IMR-90 (cell line): ENCODE measurements around the gene TBP. TPM values are rescaled to one million over a fixed set of nuclear protein-coding genes. Genes with fewer than 3 reads are reported as not detected.
A peak's percentile ranks its signal among the peaks of the same experiment; 100 is the strongest.

Source experiments
- ATAC-seq: fragments of 200-7000 bp; cut with Tn5 transposase; 2 replicates; pipeline ENCODE4 v1.9.1; 2020; ENCODE audit warnings: low read depth, mild to moderate bottlenecking, moderate library complexity
- BruUV-seq: library from RNA; stranded (reverse); fragments of 400-500 nt; replicated peaks from 2 replicates; lab custom pipeline; 2021; lab: Mats Ljungman, UMichigan
- CTCF ChIA-PET: fragments of 300-600 bp; formaldehyde crosslinking; extraction: SDS; loops from one replicate; lab custom pipeline; 2021; ENCODE audit warnings: antibody characterized with exemption; lab: Yijun Ruan, JAX
- POLR2A ChIA-PET: fragments of 300-600 bp; sonication (Branson Sonifier 250); formaldehyde crosslinking; loops from one replicate; lab custom pipeline; 2022; ENCODE audit warnings: antibody characterized with exemption; ENCODE audit not compliant: unreplicated experiment; lab: Charles Lee
- DNase-seq: peaks from one replicate; pipeline ENCODE4 v3.0.0; 2013
- H2AFZ ChIP-seq: replicated peaks from 2 replicates; pipeline ENCODE3; 2013; ENCODE audit warnings: low read length, mild to moderate bottlenecking; ENCODE audit not compliant: poor library complexity
- H2AK5ac ChIP-seq: 2 replicates; pipeline ENCODE4 v1.6.1; 2013; ENCODE audit warnings: low read depth, low read length, inconsistent platforms
- H2AK9ac ChIP-seq: replicated peaks from 2 replicates; pipeline ENCODE3; 2013; ENCODE audit warnings: mild to moderate bottlenecking, low read depth, low read length, moderate library complexity; ENCODE audit not compliant: poor library complexity
- H2BK120ac ChIP-seq: 2 replicates; pipeline ENCODE4 v1.6.1; 2013; ENCODE audit warnings: low read depth, low read length, inconsistent platforms
- H2BK15ac ChIP-seq: 3 replicates; pipeline ENCODE4 v1.6.1; 2013; ENCODE audit warnings: low read depth, low read length, inconsistent platforms
- H2BK20ac ChIP-seq: 2 replicates; pipeline ENCODE4 v1.6.1; 2013; ENCODE audit warnings: low read depth, mild to moderate bottlenecking, inconsistent platforms, low read length, moderate library complexity
- H2BK5ac ChIP-seq: 2 replicates; pipeline ENCODE4 v1.6.1; 2013; ENCODE audit warnings: mild to moderate bottlenecking, low read depth, low read length, inconsistent platforms; ENCODE audit not compliant: poor library complexity, severe bottlenecking
- H3K14ac ChIP-seq: replicated peaks from 2 replicates; pipeline ENCODE4 v1.6.1; 2013; ENCODE audit warnings: low read depth, low read length, inconsistent platforms
- H3K18ac ChIP-seq: 2 replicates; pipeline ENCODE4 v1.6.1; 2013; ENCODE audit warnings: low read depth, low read length, control low read depth
- H3K23ac ChIP-seq: 2 replicates; pipeline ENCODE4 v1.6.1; 2013; ENCODE audit warnings: low read depth, low read length, inconsistent platforms
- H3K27ac ChIP-seq: 2 replicates; pipeline ENCODE4 v1.5.1; 2013; ENCODE audit warnings: mild to moderate bottlenecking, control low read depth, low read length; ENCODE audit not compliant: insufficient read depth
- H3K27me3 ChIP-seq: 2 replicates; pipeline ENCODE4 v1.6.1; 2013; ENCODE audit warnings: low read length; ENCODE audit not compliant: control insufficient read depth, insufficient read depth
- H3K36me3 ChIP-seq: 2 replicates; pipeline ENCODE4 v1.6.1; 2013; ENCODE audit warnings: low read length, mixed read lengths; ENCODE audit not compliant: control insufficient read depth, insufficient read depth
- H3K4ac ChIP-seq: 2 replicates; pipeline ENCODE4 v1.6.1; 2013; ENCODE audit warnings: low read depth, low read length, inconsistent platforms
- H3K4me1 ChIP-seq: 2 replicates; pipeline ENCODE4 v1.6.1; 2013; ENCODE audit warnings: low read length, mixed read lengths; ENCODE audit not compliant: control insufficient read depth, insufficient read depth
- H3K4me2 ChIP-seq: 2 replicates; pipeline ENCODE4 v1.6.1; 2013; ENCODE audit warnings: low read depth, mild to moderate bottlenecking, control low read depth, low read length, moderate library complexity
- H3K4me3 ChIP-seq: 2 replicates; pipeline ENCODE4 v1.5.1; 2013; ENCODE audit warnings: low read depth, mild to moderate bottlenecking, control low read depth, low read length, moderate library complexity; ENCODE audit not compliant: insufficient read depth
- H3K56ac ChIP-seq: 2 replicates; pipeline ENCODE4 v1.6.1; 2013; ENCODE audit warnings: low read length, inconsistent platforms; ENCODE audit not compliant: insufficient read depth; ENCODE audit errors: extremely low read depth
- H3K79me1 ChIP-seq, 2 experiments: 2 replicates each; pipeline ENCODE4 v1.6.1; 2013; ENCODE audit warnings: low read length in 2 of 2, inconsistent platforms in 1 of 2, low read depth in 1 of 2
- H3K9ac ChIP-seq: 2 replicates; pipeline ENCODE4 v1.6.1; 2013; ENCODE audit warnings: low read depth, low read length, control low read depth
- H3K9me1 ChIP-seq: 2 replicates; pipeline ENCODE4 v1.6.1; 2013; ENCODE audit warnings: low read length, inconsistent platforms; ENCODE audit not compliant: insufficient read depth
- H3K9me3 ChIP-seq: 2 replicates; pipeline ENCODE4 v1.6.1; 2013; ENCODE audit warnings: low read length; ENCODE audit not compliant: control insufficient read depth, insufficient read depth
- H4K20me1 ChIP-seq: 2 replicates; pipeline ENCODE4 v1.6.1; 2013; ENCODE audit warnings: low read length, inconsistent platforms; ENCODE audit not compliant: insufficient read depth
- H4K5ac ChIP-seq: 2 replicates; pipeline ENCODE4 v1.6.1; 2013; ENCODE audit warnings: mild to moderate bottlenecking, low read depth, low read length, control low read depth
- H4K8ac ChIP-seq, 2 experiments: 2 replicates each; pipeline ENCODE4 v1.6.1; 2013; ENCODE audit warnings: low read depth in 2 of 2, low read length in 2 of 2, control low read depth in 1 of 2, inconsistent platforms in 1 of 2
- H4K91ac ChIP-seq: 2 replicates; pipeline ENCODE4 v1.6.1; 2013; ENCODE audit warnings: low read depth, low read length, inconsistent platforms; ENCODE audit not compliant: insufficient read depth
- BHLHE40 ChIP-seq: fragments of 150-350 bp; IDR thresholded peaks from 2 replicates; pipeline ENCODE4 v1.6.1; 2016; ENCODE audit warnings: mild to moderate bottlenecking, low read depth, low read length
- CEBPB ChIP-seq: IDR thresholded peaks from 2 replicates; pipeline ENCODE4 v1.6.1; 2012; ENCODE audit warnings: low read depth, low read length, improper control_type of control experiment
- CTCF ChIP-seq: conservative IDR thresholded peaks from 2 replicates; pipeline ENCODE4 v1.5.1; 2012; ENCODE audit warnings: mild to moderate bottlenecking, low read depth, low read length, improper control_type of control experiment
- ELK1 ChIP-seq: fragments of 150-350 bp; IDR thresholded peaks from 2 replicates; pipeline ENCODE4 v1.6.1; 2016; ENCODE audit warnings: low read depth, mild to moderate bottlenecking, low read length, moderate library complexity, borderline replicate concordance
- FOS ChIP-seq: fragments of 150-350 bp; IDR thresholded peaks from 2 replicates; pipeline ENCODE4 v1.6.1; 2016; ENCODE audit warnings: low read depth, low read length
- MAFK ChIP-seq: IDR thresholded peaks from 2 replicates; pipeline ENCODE4 v1.6.1; 2012; ENCODE audit warnings: low read depth, low read length, improper control_type of control experiment
- MAZ ChIP-seq: IDR thresholded peaks from 2 replicates; pipeline ENCODE4 v1.6.1; 2012; ENCODE audit warnings: low read depth, mild to moderate bottlenecking, low read length, improper control_type of control experiment, moderate library complexity, borderline replicate concordance
- MXI1 ChIP-seq: IDR thresholded peaks from 2 replicates; pipeline ENCODE4 v1.6.1; 2012; ENCODE audit warnings: low read depth, mild to moderate bottlenecking, low read length, moderate library complexity, borderline replicate concordance
- NFE2L2 ChIP-seq: fragments of 150-350 bp; IDR thresholded peaks from 2 replicates; pipeline ENCODE4 v1.6.1; 2016; ENCODE audit warnings: low read depth, mild to moderate bottlenecking, low read length
- RAD21 ChIP-seq: IDR thresholded peaks from 2 replicates; pipeline ENCODE4 v1.6.1; 2012; ENCODE audit warnings: low read length, improper control_type of control experiment
- RCOR1 ChIP-seq: IDR thresholded peaks from 2 replicates; pipeline ENCODE4 v1.6.1; 2012; ENCODE audit warnings: mild to moderate bottlenecking, low read length, improper control_type of control experiment; ENCODE audit not compliant: insufficient replicate concordance
- RFX5 ChIP-seq: IDR thresholded peaks from 2 replicates; pipeline ENCODE4 v1.8.0; 2012; ENCODE audit warnings: low read depth, mild to moderate bottlenecking, low read length, moderate library complexity
- SMC3 ChIP-seq: fragments of 150-350 bp; IDR thresholded peaks from 2 replicates; pipeline ENCODE4 v1.6.1; 2016; ENCODE audit warnings: low read depth, mild to moderate bottlenecking, antibody characterized with exemption, low read length, moderate library complexity
- USF2 ChIP-seq: fragments of 150-350 bp; IDR thresholded peaks from 2 replicates; pipeline ENCODE4 v1.6.1; 2017; ENCODE audit warnings: mild to moderate bottlenecking, antibody characterized with exemption, low read length, low read depth
- WGBS, 2 experiments: methylation state at CpG; one replicate each; pipeline versions ENCODE4 v1.1.5 to v1.1.7; 2013; ENCODE audit warnings: missing lambda C conversion rate in 2 of 2; ENCODE audit not compliant: insufficient read length in 1 of 2; ENCODE audit errors: extremely low coverage in 2 of 2; 5-methylcytosine and 5-hydroxymethylcytosine counted together
- dilution Hi-C: fragments of 300-500 bp; cut with HindIII; formaldehyde crosslinking; loops from one replicate; pipeline ENCODE4 v1.14.3; 2018; ENCODE audit warnings: low sequenced_read_pairs; ENCODE audit not compliant: unreplicated experiment
- in situ Hi-C: fragments of 300-500 bp; cut with MboI; formaldehyde crosslinking; loops from 3 replicates; pipeline ENCODE4 v1.14.3; 2019; ENCODE audit warnings: low sequenced_read_pairs, inconsistent platforms, mixed read lengths
- intact Hi-C: fragments of 100-400 bp; cut with micrococcal nuclease; formaldehyde crosslinking; loops from 2 replicates; pipeline ENCODE4 v1.10.0; 2022
- polyA plus RNA-seq, 3 experiments: library from polyadenylated mRNA; depleted of rRNA; stranded (reverse); fragments of >200 nt; gene quantifications; 2 replicates each; pipeline ENCODE4 v1.2.3, GENCODE V29; 2012; ENCODE audit warnings: low replicate concordance in 1 of 3
- total RNA-seq: library from RNA; depleted of rRNA; stranded (reverse); fragments of >200 nt; gene quantifications from 2 replicates; pipeline ENCODE4 v1.2.3, GENCODE V29; 2012

The TBP gene
- total and polyA plus RNA-seq, 2 of the 4 experiments (the other 2 are of a cell fraction), result 8.8 to 12.5 TPM

- no peak overlapping the region for H2BK20ac ChIP-seq
- no peak overlapping the region for H2BK5ac ChIP-seq
- ChIA-PET POLR2A (no interaction called here), CTCF (no interaction called here)
- peak overlapping the region; percentile 70 for H3K4me3 ChIP-seq
- no TSS peak for BruUV-seq
- peaks cover 23% of the 10 kb centered on the region for H4K20me1 ChIP-seq
- H3K9me3 ChIP-seq, result no peaks in the 10 kb centered on the region
- dilution Hi-C loops (no loop called here), intact Hi-C loops (no loop called here), in situ Hi-C loops (no loop called here)
- H3K9me1 ChIP-seq, result no peaks in the 10 kb centered on the region
- no peak overlapping the region for H4K5ac ChIP-seq
- no peak overlapping the region for H2AK9ac ChIP-seq
- no peaks in the 10 kb centered on the region; the same call in 1 of the 2 replicates for H3K4me1 ChIP-seq
- H3K27ac ChIP-seq, result no peak overlapping the region
- peak overlapping the region; percentile 93; the same call in 1 of the 2 replicates for H3K9ac ChIP-seq
- H3K23ac ChIP-seq, result no peak overlapping the region
- no peak for TF ChIP-seq NFE2L2
- no peak for TF ChIP-seq MXI1
- TF ChIP-seq RCOR1, result no peak
- TF ChIP-seq RAD21, result no peak
- no peak for TF ChIP-seq USF2
- TF ChIP-seq ELK1, result no peak
- no peak for TF ChIP-seq FOS
- TF ChIP-seq MAZ, result no peak
- TF ChIP-seq SMC3, result no peak
- TF ChIP-seq RFX5, result no peak
- TF ChIP-seq CTCF, result no peak
- TF ChIP-seq BHLHE40, result no peak
- no peak for TF ChIP-seq MAFK
- no peak for TF ChIP-seq CEBPB
- no peak overlapping the region for H2BK15ac ChIP-seq
- no peak overlapping the region for H3K14ac ChIP-seq
- DNase-seq, result no peak
- H3K4me2 ChIP-seq, result peak overlapping the region; percentile 95
- H2BK120ac ChIP-seq, result no peak overlapping the region
- H3K56ac ChIP-seq, result no peak overlapping the region
- no peak overlapping the region for H2AFZ ChIP-seq
- H3K18ac ChIP-seq, result no peak overlapping the region
- peaks cover 4 to 15% of the 10 kb centered on the region in 2 experiments; a peak in 2 of 4 replicates for H3K79me1 ChIP-seq
- no peak overlapping the region for H4K91ac ChIP-seq
- no peak overlapping the region; a peak in 1 of 4 replicates for H4K8ac ChIP-seq
- H3K27me3 ChIP-seq, result no peaks in the 10 kb centered on the region
- 48% methylated on average over 2 of the region's 3 CpGs; no CpG with 5 or more reads in 1 of the 2 experiments for WGBS, 2 experiments
- H2AK5ac ChIP-seq, result no peak overlapping the region
- ATAC-seq, result no peak
- H3K36me3 ChIP-seq, result peaks cover 4% of the 10 kb centered on the region
- no peak overlapping the region for H3K4ac ChIP-seq
Measured at GRCh38 chr6:170555305-170555704, 1.1 kb downstream of the TBP start.
